Activated CD8-positive, alpha-beta memory T cell treated with anti-CD3 and anti-CD28 coated beads, Interleukin-2, amount 10 ng/mL, durations not matched to agents 7 days and 5 days (primary cell): ENCODE data around the gene IGF2BP1. TPM values are rescaled to one million over a fixed set of nuclear protein-coding genes. Genes with fewer than 3 reads are reported as not detected.

Source experiments
- ATAC-seq: fragments of 150-1000 bp; cut with Tn5 transposase; one replicate; pipeline ENCODE4 v1.10.0; 2021; ENCODE audit warnings: moderate library complexity
- CTCF ChIA-PET: fragments of 350-600 bp; sonication (Branson Sonifier 250); formaldehyde crosslinking; loops from one replicate; lab custom pipeline; 2021; ENCODE audit warnings: antibody characterized with exemption; lab: Charles Lee
- DNase-seq: peaks from one replicate; pipeline ENCODE4 v3.0.0-alpha.2; 2020
- H3K27ac Mint-ChIP-seq: one replicate; pipeline ENCODE4 v1.8.0; 2021; ENCODE audit warnings: mild to moderate bottlenecking, mixed read lengths
- H3K27me3 Mint-ChIP-seq: one replicate; pipeline ENCODE4 v1.8.0; 2021; ENCODE audit warnings: mixed read lengths
- H3K36me3 Mint-ChIP-seq: one replicate; pipeline ENCODE4 v1.8.0; 2021; ENCODE audit warnings: mild to moderate bottlenecking, mixed read lengths
- H3K4me1 Mint-ChIP-seq: one replicate; pipeline ENCODE4 v1.8.0; 2021; ENCODE audit warnings: mixed read lengths
- H3K4me3 Mint-ChIP-seq: one replicate; pipeline ENCODE4 v1.8.0; 2021; ENCODE audit warnings: mild to moderate bottlenecking, moderate library complexity, mixed read lengths
- H3K9me3 Mint-ChIP-seq: one replicate; pipeline ENCODE4 v1.8.0; 2022; ENCODE audit warnings: low read depth, mixed read lengths
- total RNA-seq, 2 experiments: library from RNA; stranded (reverse); gene quantifications; one replicate each; pipeline ENCODE4 v1.2.3, GENCODE V29; 2021

The IGF2BP1 gene
- total RNA-seq, 2 experiments from 2014 or later: not detected

- H3K27me3 Mint-ChIP-seq: peaks cover 33% of the 10 kb centered on the region
- no peak overlapping the region for H3K4me3 Mint-ChIP-seq
- no peak for ATAC-seq
- CTCF ChIA-PET: no interaction called here
- H3K27ac Mint-ChIP-seq: no peak overlapping the region
- no peaks in the 10 kb centered on the region for H3K9me3 Mint-ChIP-seq
- DNase-seq: peak; percentile 35
- no peaks in the 10 kb centered on the region for H3K36me3 Mint-ChIP-seq
- no peaks in the 10 kb centered on the region for H3K4me1 Mint-ChIP-seq
These were observed 11.5 kb upstream of the IGF2BP1 start for GRCh38 chr17:48985436-48986245.

DNA sequence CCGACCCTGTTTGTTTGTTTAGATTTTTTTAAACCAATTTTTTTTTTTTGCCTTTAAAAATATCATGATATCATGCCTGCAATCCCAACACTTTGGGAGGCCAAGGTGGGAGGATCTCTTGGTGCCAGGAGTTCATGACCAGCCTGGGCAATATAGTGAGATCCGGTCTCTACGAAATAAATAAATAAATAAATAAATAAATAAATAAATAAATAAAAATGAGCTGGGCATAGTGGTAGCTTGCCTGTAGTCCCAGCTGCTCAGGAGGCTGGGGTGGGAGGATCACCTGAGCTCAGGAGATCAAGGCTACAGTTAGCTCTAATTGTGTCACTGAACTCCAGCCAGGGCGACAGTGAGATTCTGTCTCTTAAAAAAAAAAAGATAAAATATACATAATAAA, 8.1 kb upstream of the IGF2BP1 start:
- Mint-ChIP-seq H3K9me3 (no peaks in the 10 kb centered on the region), H3K27me3 (peaks cover 51% of the 10 kb centered on the region), H3K4me1 (no peaks in the 10 kb centered on the region), H3K36me3 (no peaks in the 10 kb centered on the region), H3K27ac (no peak overlapping the region), H3K4me3 (no peak overlapping the region)
- ATAC-seq (no peak), DNase-seq (no peak)
- CTCF ChIA-PET: no interaction called here

GRCh38 chr17:48990882-48991357, 6.3 kb upstream of the IGF2BP1 start:
- Mint-ChIP-seq H3K27ac (no peak overlapping the region), H3K36me3 (no peaks in the 10 kb centered on the region), H3K4me3 (no peak overlapping the region), H3K4me1 (peaks cover 5% of the 10 kb centered on the region), H3K9me3 (no peaks in the 10 kb centered on the region), H3K27me3 (peaks cover 59% of the 10 kb centered on the region)
- CTCF ChIA-PET: no interaction called here
- ATAC-seq (no peak), DNase-seq (no peak)

GRCh38 chr17:48992444-48992843, 4.7 kb upstream of the IGF2BP1 start:
- CTCF ChIA-PET: interaction anchor here (2.8 kb wide), 1 partner anchor 114 kb away, joined by 8 read pairs; no protein-coding TSS in a partner anchor

GRCh38 chr17:48993305-48993704, 3.9 kb upstream of the IGF2BP1 start:
- Mint-ChIP-seq H3K27ac (no peak overlapping the region), H3K4me1 (peaks cover 17% of the 10 kb centered on the region), H3K9me3 (no peaks in the 10 kb centered on the region), H3K36me3 (no peaks in the 10 kb centered on the region), H3K27me3 (peaks cover 68% of the 10 kb centered on the region), H3K4me3 (no peak overlapping the region)
- DNase-seq (no peak), ATAC-seq (no peak)
- CTCF ChIA-PET: interaction anchor here (1.4 to 2.8 kb wide), 2 partner anchors 114 to 357 kb away, joined by 3 to 8 read pairs; no protein-coding TSS in a partner anchor

More at GRCh38 chr17:48992444-48992843, 4.7 kb upstream of the IGF2BP1 start:
- Mint-ChIP-seq H3K4me3 (no peak overlapping the region), H3K4me1 (peaks cover 13% of the 10 kb centered on the region), H3K27ac (no peak overlapping the region), H3K36me3 (no peaks in the 10 kb centered on the region), H3K27me3 (peaks cover 64% of the 10 kb centered on the region), H3K9me3 (no peaks in the 10 kb centered on the region)
- no peak for DNase-seq
- no peak for ATAC-seq

DNA sequence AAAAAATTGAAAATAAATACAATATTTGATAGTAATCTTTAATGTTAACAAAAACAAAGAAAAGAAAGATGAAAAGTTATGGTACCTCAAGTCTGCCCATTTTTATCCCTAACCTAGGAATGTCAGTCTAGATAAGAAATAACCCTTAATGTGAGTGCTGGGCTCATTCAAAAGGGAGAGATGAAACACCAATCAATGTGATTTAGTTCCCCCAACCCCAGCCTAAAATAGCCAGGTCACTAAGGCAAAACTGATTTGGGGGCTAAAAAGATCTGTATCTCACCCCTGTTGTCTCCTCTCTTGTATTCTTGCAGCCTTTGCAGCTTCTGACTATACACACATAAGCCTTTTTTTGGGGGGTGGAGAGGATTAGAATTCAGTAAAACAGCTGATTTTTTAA, 3.2 kb upstream of the IGF2BP1 start:
- Mint-ChIP-seq H3K27me3 (peaks cover 74% of the 10 kb centered on the region), H3K9me3 (no peaks in the 10 kb centered on the region), H3K36me3 (no peaks in the 10 kb centered on the region), H3K27ac (no peak overlapping the region), H3K4me1 (peaks cover 21% of the 10 kb centered on the region), H3K4me3 (no peak overlapping the region)
- DNase-seq (peak; percentile 1), ATAC-seq (no peak)
- CTCF ChIA-PET: interaction anchor here (0.8 to 2.8 kb wide), 4 partner anchors 42 to 357 kb away, joined by 3 to 8 read pairs (median 3); no protein-coding TSS in a partner anchor

DNA sequence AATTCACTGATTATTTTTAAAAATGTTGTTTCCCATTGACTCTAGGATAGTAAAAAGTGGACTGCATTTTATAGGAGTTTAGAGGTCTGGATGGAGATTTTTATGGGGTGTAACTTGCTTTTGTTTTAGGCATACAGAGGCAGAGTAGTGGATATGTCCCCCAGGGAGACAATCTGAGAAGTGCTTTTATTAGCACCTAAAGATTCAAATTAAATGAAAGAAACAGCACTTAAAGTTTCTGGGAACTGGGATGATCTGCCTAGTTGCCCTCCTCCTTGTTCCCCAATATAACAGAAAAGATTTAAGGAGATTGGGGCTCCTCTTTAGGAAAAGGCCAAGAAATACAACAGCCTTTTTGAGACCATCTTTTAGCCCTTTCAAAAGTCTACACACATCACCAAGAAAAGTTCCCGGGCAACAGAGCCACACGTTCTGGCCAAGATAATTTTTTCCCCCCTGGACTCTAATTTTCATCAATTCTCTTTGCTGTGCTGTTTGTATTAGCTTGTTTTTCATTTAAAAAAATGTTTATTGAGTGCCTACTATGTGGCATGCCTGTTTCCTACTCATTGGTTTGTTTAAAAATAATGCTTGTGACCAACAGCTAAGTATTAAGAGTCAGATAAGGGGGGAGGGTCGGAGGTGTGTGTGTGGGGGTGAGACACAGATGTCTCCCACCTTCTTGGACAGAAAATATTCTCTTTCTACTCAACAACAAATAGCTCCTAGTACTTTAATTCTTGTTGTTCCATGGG, 2.5 kb upstream of the IGF2BP1 start:
- ATAC-seq: no peak
- peak; percentile 9 for DNase-seq
- peak overlapping the region; percentile 30 for H3K27ac Mint-ChIP-seq
- peaks cover 21% of the 10 kb centered on the region for H3K4me1 Mint-ChIP-seq
- H3K27me3 Mint-ChIP-seq: peaks cover 82% of the 10 kb centered on the region
- no peaks in the 10 kb centered on the region for H3K9me3 Mint-ChIP-seq
- H3K4me3 Mint-ChIP-seq: no peak overlapping the region
- CTCF ChIA-PET: interaction anchor here (0.8 to 2.8 kb wide), 5 partner anchors 13 to 244 kb away, joined by 3 to 8 read pairs (median 4); no protein-coding TSS in a partner anchor
- H3K36me3 Mint-ChIP-seq: no peaks in the 10 kb centered on the region

DNA sequence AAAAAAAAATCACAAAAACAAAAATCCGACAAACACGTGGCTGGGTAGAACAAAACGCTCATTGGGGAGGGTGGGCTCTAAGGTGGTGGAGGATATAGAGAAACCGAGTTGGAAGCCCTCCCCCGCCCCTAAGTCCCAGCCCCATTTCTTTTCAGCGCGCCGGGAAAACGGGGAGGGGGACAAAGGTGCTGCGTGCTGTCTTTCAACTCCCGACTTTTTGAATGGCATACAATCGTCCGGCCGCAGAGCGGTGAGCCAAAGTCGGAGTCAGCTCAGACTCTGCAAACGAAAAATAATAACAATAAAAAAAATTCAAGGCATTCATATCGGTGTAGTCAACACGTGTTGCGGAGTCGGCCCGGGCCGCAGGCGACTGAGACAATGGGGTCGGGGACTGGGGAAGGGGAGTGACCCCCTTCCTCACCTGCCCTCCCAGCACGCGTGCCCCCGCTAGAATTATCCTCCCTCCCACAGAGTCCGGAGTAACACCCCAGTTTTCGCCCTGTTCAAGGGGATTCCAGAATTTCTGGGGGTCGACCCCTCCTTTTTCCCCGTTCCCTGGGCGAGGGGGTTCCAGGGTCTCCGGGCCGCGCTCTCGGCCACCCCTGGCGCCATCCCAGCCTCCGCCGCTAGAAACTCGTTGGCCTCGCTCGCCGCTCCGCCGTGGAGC, 1.7 kb upstream of the IGF2BP1 start:
- Mint-ChIP-seq H3K27me3 (peaks cover 82% of the 10 kb centered on the region), H3K4me3 (no peak overlapping the region), H3K27ac (peak overlapping the region; percentile 30), H3K36me3 (no peaks in the 10 kb centered on the region), H3K4me1 (peaks cover 21% of the 10 kb centered on the region), H3K9me3 (no peaks in the 10 kb centered on the region)
- DNase-seq (peak; percentile 38), ATAC-seq (no peak)
- CTCF ChIA-PET: interaction anchor here (0.8 to 2.8 kb wide), 4 partner anchors 12 to 117 kb away, joined by 3 to 8 read pairs (median 4); no protein-coding TSS in a partner anchor

DNA sequence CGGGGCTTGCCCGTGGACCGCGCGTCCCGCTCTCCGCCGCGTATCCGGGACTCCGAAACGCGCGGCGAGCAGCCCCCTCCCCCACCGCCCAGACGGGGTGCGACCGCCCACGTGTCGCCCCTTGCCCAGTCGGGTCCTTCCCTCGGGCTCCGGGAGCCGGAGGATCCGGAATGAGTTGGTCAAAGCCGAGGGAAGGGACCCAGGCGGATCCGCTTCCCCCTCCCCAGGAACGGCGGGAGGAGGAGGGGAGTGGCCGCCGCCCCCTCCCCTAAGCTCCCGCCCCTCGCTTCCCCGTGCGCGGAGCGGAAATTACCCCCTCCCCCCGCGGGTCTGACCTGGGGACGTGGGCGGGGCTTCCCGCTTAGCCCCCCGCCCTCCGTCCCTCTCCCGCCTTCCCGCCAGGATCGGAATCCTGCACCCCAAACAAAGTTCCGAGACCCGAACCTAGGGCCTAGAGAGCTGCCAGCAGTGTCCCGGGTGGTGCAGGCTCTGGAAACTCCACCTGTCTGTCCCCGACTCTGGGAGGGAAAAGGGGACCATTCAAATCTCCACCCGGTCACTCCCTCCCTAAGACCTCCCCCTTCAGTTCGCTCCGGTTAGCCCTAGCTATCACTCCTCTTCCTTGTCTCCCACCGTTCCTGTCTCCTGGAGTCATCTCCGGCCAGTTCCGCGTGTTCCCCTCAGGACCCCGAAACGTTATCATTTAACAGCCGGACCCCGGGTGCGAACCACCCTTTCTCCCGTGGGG, 1.0 kb upstream of the IGF2BP1 start:
- H3K4me3 Mint-ChIP-seq: no peak overlapping the region
- peak; percentile 33 for ATAC-seq
- peaks cover 83% of the 10 kb centered on the region for H3K27me3 Mint-ChIP-seq
- H3K9me3 Mint-ChIP-seq: no peaks in the 10 kb centered on the region
- H3K4me1 Mint-ChIP-seq: peaks cover 21% of the 10 kb centered on the region
- peak; percentile 38 for DNase-seq
- CTCF ChIA-PET: no interaction called here
- H3K27ac Mint-ChIP-seq: peak overlapping the region; percentile 64
- H3K36me3 Mint-ChIP-seq: no peaks in the 10 kb centered on the region

- Mint-ChIP-seq H3K36me3 (no peaks in the 10 kb centered on the region), H3K4me1 (peaks cover 21% of the 10 kb centered on the region), H3K4me3 (peak overlapping the region; percentile 26), H3K27ac (peak overlapping the region; percentile 64), H3K9me3 (no peaks in the 10 kb centered on the region), H3K27me3 (peaks cover 89% of the 10 kb centered on the region)
- no peak for DNase-seq
- CTCF ChIA-PET: interaction anchor here (1.6 kb wide), 1 partner anchor 36 kb away, joined by 3 read pairs; no protein-coding TSS in a partner anchor
- ATAC-seq: no peak
These were observed 473 bp upstream of the IGF2BP1 start for GRCh38 chr17:48996722-48997102.

DNA sequence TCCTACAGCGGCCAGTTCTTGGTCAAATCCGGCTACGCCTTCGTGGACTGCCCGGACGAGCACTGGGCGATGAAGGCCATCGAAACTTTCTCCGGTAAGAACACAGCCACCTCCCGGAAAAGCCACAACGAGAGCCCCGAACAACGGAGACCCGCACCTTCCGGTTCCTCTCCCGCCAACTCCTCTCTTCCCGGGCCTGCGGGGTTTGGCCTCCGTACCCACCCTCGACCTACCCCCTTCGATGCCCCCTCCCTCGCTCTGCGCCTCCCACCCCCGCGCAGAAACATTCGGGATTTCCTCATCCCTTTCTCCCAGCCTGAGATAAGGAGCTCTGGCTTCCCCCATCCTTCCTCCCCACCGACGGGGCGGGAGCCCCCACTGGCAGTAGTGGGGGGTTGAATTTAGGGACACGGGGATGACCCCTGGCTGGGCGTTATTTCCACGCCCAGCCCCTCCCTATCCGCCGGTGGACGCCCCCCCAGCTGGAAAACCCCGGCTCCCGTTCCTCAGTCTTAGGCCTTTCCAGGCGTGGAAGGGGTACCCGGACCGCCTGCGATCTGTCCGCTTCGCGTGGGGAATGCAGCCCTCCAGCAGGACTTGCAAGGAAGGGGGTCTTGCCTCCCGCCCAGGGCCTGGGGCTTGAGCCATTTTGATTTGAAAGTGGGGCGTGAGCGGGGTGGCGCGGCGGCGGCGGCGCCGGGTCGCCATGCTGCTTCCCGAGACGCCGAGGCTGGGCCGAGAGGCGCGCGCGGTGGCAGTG, 822 bp downstream of the IGF2BP1 start:
- peak overlapping the region; percentile 33 for H3K4me3 Mint-ChIP-seq
- H3K4me1 Mint-ChIP-seq: peaks cover 21% of the 10 kb centered on the region
- peaks cover 88% of the 10 kb centered on the region for H3K27me3 Mint-ChIP-seq
- ATAC-seq: no peak
- H3K9me3 Mint-ChIP-seq: no peaks in the 10 kb centered on the region
- H3K36me3 Mint-ChIP-seq: no peaks in the 10 kb centered on the region
- no peak overlapping the region for H3K27ac Mint-ChIP-seq
- CTCF ChIA-PET: interaction anchor here (0.6 to 1.6 kb wide), 2 partner anchors 35 to 489 kb away, joined by 3 read pairs; no protein-coding TSS in a partner anchor
- DNase-seq: peak; percentile 39
